Iris pigment epithelial cell (primary cell): ENCODE results near the gene SCGB2B2.
"Not testable (repeated sequence)": the region's sequence is repeated elsewhere in the genome, so short reads cannot be mapped to it uniquely, and the experiment has no call there.

Experiments
- DNase-seq: peaks from one replicate; pipeline ENCODE4 v3.0.0-alpha.2; 2011; ENCODE audit warnings: low read depth

SCGB2B2 gene, protein sequence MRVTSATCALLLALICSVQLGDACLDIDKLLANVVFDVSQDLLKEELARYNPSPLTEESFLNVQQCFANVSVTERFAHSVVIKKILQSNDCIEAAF

DNA sequence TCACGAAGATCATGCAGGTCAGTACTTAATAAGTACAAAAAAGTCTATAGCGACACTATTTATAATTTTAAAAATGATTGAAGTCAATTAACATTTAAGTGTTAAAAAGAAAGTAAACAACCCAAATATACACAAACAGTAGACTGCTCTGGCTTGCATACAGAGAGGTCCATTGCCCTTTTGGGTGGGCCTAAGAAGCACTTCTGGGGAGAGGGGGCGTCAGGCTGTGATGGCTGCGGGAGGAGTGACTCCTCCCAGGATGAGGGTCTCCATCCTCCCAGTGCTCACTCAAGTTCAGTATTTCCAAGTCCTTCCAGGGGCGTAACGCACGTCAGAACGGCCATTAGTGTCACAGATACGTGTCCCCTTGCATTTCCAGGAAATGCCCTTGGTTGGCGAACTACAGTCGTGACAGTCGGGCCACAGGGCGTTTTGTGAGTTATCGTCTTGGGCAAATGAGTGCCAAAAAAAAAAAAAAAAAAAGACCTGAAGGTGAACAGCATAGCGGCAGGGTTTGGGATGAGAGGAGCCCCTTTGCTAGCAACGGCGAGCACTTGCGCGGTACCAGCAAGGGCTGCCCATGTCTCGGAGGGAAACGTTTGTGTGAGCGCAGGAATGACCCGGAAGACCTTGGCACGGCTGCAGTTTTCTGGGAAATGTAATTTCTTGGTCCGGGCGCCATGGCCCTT lies at the start of gene SCGB2B2:
SCGB2B2 (minus strand) TSS at position 463 of the 689 bp plus-strand sequence. CDS start 82,596 bp downstream, outside the sequence.
- DNase-seq = no peak

DNA sequence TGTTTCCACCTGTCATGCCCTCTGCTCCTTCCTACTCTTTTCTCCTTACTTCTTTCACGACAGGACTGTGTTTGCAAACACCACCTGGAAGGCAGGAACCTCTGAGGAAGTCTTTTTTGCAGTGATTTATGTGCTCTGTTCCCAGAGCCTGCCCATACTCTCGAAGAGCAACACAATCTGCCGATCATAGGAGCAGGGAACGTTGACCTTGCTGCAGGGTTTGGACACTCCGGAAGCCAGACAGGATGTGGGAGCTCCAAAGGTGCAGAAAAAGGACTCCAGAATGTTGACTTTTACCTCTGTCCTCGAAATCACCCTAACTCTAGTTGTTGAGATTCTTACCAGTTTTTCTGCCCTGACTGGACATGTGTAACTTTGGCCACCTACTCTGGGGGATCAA lies 48.4 kb upstream of the SCGB2B2 start:
- DNase-seq = no peak

DNA sequence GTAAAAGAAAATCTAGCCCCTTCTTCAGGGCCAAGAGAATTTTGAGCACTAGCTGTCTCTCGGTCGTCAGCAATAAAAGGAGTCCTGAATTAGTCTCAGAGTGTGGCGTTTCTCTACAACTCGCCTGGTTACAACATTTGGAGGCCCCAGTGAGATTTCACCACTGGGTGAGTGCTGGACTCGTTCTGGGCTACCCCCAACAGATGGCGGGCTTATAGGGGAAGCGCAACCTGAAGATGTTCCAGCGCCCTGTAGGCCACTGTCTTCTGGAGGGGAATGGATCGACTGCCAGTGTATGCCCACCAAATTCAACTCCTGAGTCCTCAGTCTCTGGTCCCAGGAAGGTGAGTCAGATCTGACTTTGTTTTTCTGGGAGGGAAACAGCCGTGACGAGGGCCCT lies 45.4 kb upstream of the SCGB2B2 start:
- no peak for DNase-seq

DNA sequence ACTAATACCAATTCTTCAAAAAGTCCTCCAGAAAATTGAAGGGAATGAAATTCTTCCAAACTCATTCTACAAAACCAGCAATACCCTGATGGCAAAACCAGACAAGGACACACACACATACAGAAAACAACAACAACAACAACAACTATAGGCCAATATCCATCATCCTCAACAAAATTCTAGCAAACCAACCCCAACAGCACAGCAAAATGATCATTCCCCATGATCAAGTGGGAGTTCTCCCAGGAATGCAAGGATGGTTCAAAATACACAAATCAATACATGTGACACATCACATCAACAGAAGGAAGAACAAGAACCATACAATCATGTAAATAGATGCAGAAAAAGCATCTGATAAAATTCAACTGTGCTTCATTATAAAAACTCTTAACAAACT lies 38.4 kb upstream of the SCGB2B2 start:
- DNase-seq = no peak

DNA sequence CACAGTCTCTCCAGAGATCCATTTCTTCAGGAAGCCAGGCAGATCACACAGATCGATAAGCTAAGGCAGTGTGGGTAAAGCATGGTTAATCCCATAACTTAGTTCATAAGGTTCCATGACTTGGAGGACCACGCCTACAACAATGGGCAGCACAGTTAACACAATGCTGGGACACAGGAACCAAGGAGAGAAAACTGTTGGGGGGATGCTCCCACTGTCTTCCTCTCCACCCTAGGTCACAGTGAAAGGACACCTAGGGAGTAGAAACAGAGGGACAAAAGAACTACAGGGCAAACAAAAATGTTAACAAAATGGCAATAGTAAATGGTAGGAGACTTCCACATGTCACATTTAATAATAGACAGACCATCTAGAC lies 36.3 kb upstream of the SCGB2B2 start:
- DNase-seq = no peak

DNA sequence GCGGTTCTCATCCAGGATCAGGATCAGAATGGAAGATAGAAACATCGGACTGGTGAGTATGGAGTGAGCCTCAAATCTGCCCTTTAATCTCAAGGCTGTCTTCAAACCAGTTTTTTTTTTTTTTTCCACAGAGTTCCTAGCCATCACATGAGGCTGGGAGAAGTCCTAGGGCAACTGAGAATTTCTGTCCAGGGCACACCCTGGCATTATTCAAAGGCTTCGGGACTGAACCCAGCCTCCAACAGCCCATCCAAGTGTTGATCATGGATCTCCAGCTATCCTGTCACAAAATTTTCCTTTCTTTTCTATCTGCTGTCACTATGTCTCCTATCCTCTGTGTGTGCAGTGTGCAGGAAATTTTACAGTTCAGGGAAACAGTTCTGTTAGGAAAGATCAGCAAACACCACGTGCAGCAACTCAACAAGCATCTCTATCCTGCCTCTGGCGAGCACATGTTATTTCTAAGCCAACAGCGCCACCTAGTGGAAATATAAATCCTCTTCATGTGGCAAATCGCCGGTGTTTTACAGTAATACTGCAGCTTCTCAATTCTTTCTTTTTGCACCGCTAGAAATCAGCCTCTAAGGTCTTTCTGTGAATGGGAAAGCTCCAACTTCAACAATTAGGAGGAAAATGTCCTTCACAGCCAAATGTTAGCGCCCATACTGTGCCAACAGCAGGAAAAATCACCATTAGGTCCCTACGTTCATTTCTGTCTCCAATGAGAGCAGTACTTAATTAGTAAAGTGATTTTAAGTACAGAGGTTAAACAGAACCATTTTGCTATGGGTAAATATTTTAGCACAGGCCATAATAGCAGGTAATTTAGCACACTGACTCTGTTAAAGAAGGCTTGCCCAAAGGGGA lies 35.7 kb upstream of the SCGB2B2 start:
- peak; percentile 81 for DNase-seq

DNA sequence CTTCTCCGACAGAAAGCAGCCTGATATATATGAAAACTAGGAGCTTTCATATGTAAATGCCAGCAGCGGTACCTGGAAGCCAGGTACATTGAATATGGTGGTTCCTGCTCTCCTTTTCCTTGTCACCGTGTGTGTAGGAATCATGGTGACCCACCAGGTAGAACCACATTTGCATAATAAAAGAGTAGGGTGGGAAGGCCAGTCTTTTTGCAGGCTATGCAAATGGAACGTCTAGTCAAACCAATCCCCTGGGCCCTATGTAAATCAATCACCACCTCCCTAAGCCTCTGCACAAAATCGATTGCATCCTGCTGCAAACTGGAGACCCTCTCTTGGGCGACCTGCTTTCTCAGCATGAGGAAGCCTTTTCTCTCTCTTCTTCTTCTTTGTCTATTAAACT lies 34.9 kb upstream of the SCGB2B2 start:
- no peak for DNase-seq

DNA sequence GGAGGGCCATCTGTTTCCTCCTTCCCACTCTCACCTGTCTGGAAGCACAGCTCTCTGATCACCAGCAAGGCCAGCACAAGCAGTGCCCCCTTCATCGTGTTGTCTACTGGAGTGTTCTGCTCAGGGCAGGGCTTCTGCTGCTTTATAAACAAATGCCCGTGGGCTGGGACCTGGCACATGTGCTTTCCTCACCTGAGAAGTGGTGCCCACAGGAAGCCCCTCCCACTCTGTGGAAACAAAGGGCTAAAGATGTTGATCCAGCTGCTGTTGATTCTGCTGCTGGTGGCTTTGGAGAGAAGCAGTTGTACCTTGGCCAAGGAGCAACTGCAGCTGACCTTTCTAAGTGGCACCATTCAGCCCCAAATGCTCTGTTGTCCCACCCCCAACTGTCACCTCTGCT lies 30.7 kb upstream of the SCGB2B2 start:
- no peak for DNase-seq

DNA sequence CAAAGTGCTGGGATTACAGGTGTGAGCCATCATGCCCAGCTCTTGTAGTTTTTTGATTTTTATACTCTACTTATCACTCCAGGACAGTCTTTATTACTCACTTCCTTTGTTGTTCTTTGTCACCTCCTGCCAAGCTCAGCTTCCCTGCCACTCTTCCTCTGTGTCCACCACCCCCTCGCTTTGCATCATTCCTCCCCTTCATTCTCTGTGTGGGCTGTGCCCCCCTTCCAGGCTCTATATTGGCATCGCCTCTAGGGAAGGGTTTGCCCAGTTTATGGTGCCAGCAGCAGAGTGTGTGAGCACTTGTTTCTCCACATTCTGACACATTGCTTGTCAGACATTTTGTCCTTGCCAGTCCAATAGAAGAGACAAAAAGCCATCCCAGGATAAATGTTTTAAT lies 15.6 kb upstream of the SCGB2B2 start:
- no peak for DNase-seq

DNA sequence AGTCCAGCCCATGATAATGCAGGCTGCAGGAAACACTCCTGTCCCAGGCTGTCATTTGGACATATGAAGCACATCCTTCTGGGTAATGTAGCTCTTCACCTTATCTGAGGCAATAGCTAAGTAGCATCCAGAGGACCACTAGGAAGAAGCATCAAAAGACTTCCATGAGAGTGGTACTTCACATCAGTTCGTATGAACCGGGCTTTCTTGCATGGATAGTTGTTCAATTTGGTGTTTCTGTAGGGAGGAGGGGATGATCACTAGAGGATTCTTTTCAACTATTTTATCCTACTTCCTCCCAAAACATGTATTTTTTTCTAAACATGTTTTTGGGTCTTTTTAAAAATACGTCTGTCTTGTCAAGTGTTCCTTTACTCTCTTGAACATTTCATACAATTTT lies 13.4 kb upstream of the SCGB2B2 start:
- DNase-seq = no peak

DNA sequence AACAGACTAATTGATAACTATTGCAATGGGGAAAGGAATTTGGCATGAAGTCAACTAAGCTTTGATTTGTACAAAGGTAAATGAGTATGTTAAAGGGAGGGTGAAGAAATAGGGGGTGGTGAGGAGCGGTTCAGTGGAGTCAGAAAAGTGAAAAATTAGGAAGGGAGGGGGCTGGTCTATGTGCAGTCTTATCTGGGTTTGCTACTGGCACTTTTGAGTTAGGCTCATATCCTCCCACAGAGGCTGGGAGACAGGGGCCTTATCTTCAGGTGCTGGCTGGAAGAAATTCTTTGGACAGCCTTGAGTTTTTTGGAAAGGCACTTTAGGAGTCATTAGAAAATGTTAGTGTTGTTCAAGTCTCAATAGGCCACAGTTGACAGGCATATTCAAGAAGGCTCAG lies 11.6 kb upstream of the SCGB2B2 start:
- DNase-seq = no peak

DNA sequence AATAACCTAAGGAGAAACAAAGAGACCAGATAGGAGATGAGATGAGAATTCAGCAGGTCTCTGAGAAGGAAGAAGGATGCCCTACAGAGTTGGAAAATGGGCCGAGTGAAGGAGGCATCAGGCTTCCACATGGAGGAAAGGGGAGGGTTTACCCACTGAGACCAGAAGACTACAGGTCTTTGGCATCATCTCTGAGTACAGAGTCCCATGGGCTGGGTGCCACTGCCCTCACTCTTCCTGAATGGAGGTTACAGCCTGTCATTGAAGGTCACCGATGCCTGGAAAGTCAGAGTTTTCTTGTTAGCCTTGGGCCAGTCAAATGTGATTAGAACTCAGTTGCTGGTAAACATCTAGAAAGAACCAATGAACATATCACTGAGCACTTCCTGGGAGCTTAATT lies 10.4 kb upstream of the SCGB2B2 start:
- no peak for DNase-seq

DNA sequence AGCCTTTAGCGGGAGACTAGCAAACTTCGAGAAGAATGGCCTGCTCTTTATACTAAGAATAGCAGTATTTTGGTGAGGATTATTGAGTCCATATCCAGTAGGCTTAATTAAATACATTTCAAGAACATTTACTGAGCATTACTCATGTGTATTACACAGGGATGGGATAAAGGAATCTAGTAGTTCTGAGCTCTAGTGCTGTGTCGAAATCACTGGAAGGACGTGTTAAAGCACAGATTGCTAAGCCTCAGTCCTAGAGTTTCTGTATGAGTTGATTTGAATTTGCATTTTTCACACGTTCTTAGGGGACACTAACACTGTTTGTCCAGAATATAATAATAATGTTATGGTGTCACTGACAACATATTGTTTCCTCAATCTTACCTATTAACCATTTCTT lies 9.5 kb upstream of the SCGB2B2 start:
- DNase-seq = peak; percentile 15

DNA sequence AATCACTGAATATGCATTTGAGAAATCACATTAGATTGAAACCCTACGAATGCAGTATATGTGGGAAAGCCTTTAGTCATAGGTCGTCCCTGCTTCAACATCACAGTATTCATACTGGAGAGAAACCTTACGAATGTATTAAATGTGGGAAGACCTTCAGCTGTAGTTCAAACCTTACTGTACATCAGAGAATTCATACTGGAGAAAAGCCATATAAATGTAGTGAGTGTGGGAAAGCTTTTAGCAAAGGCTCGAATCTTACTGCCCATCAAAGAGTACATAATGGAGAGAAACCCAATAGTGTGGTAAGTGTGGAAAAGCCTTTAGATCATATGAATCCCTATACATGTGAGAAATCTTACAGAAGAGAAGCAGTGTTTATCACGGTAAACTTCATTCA lies 8.3 kb upstream of the SCGB2B2 start:
- DNase-seq = not testable (repeated sequence)

DNA sequence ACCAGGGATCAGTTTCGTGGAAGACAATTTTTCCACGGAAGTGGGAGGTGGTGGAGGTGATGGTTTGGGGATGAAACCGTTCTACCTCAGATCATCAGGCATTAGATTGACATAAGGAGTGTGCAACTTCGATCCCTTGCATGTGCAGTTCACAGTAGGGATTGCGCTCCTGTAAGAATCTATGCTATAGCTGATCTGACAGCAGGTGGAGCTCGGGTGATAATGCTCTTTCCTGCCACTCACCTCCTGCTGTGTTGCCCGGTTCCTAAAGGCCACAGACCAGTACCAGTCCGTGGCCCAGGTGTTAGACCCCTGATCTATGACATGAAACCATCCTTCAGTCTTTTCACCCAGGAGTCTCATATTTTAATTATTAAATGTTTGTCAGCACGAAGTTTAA lies 4.5 kb upstream of the SCGB2B2 start:
- no peak for DNase-seq

DNA sequence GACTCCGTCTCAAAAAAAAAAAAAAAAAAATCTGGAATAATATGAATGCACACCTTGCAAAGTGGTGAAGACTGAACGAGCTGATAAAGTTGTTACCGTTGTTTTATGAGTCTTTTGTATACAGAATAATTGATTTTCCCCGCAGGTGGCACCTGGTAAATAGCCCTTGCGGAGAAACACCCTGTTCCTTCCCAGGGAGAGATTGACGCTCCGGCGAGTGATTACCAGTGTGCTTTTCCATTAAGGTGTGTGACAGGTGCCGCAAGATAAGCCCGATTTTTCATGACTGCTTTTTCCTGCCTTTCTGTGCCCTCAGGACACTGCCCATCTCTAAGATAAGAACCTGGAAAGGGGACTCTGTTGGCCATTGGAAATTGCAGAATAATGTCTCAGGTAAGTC lies 1.5 kb upstream of the SCGB2B2 start:
- no peak for DNase-seq

DNA sequence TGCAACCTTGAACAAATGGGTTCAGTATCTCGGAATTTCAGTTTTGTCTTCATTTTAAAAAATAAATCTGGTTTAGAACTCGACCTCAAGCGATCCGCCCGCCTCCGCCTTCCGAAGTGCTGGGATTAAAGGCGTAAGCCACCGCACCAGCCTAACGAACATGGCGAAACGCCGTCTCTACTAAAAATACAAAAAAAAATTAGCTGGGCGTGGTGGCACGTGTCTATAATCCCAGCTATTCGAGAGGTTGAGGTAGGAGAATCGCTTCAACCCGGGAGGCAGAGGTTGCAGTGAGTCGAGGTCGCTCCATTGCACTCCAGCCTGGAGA lies 1.1 kb upstream of the SCGB2B2 start:
- no peak for DNase-seq

DNA sequence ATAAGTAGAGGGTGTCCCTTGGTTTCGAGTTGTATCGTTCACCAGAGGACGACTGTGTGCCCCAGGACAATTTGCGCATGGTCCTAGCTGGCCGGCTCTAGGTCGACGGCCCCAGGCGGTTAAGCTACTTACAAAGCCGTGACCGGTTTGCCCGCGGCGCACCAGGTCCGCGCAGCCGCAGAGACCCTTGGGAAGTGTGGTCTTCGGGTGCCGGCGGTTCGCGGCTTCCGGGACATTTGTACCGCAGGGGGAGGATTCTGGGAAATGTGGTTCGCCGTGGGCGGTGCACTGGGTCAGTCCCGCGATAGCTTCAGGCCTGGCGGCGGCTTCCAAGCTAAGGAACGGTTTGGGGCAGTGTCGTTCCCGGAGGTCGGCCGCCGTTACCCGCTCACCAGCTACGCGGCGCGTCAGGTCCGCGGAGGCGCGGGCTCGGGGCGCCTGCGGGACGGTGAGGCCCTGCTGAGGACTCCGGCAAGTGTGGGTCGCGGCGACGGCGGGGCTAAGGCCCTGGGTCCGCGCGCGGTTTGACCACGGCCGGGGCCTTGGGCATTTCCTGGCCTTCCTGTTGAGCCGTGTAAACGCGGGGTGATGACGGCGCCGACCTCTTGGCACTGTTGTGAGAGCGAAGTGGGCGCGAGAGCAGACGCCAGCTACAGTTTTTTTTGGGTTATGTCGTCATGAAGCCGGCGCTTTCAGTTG lies 576 bp upstream of the SCGB2B2 start, which contains the start of gene ZNF302:
ZNF302 (plus strand) TSS at position 293 of the 699 bp plus-strand sequence. CDS start 1,127 bp downstream, outside the sequence.
- DNase-seq = peak; percentile 99

DNA sequence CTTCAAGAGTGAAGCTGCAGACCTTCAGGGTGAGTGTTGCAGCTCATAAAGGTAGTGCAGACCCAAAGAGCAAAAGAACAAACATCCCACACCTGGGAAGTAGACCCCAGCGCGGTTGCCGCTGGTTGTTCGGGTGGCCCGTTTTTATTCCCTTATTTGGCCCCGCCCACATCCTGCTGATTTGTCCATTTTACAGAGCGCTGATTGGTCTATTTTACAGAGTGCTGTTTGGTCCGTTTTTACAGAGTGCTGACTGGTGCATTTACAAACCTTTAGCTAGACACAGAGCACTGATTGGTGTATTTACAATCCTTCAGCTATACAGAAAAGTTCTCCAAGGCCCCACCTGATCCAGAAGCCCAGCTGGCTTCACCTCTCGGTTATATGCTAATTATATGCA lies 1.0 kb downstream of the SCGB2B2 start:
- no peak for DNase-seq

DNA sequence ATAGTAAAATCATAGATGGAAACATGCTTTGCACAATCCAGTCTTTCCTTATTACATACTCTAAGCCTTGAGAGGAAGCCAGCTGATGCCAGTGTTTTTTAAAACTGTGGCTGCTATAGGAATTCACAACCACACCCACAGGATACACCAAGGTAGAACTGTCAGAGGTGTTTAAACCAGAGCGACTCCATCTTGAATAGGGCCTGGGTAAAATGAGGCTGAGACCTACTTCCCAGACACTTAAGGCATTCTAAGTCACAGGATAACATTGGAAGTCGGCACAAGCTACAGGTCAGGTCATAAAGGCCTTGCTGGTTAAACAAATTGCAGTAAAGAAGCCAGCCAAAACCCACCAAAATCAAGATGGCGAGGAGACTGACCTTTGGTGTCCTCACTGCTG lies 1.7 kb downstream of the SCGB2B2 start:
- DNase-seq = no peak

DNA sequence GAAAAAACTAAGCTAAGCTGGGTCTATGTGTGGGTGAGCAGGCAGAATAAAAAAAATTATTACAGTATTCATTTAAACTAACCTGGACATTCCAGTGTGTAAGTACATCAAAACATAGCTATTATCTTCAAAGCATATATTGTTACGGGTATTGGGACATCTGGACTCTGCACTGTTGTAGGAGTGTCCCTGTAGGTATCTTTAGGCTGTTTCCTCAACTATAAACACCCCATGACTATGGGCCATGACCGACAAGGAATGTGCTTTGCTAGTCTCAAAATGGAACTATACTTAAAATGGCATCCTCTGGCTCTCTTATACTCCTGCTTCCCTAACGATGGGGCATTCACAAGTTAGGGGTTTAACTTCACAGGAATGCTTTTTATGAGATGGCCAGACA lies 3.4 kb downstream of the SCGB2B2 start:
- no peak for DNase-seq

DNA sequence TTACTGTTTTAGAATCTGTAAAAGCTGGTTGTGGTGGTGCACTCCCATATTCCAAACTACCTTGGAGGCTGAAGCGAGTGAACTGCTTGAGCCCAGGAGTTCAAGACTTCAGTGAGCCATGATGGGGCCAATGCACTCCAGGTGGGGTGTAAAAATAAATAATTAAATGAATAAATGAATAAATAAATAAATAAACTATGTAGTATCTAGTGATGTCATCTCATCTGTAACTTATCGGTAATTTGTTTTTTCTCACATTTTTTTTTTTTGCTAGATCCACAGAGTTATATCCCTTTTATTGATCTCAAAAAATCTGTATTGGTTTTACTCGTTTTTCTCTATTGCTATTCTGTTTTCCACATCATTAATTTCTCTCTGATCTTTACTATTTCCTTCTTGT lies 5.0 kb downstream of the SCGB2B2 start:
- no peak for DNase-seq

DNA sequence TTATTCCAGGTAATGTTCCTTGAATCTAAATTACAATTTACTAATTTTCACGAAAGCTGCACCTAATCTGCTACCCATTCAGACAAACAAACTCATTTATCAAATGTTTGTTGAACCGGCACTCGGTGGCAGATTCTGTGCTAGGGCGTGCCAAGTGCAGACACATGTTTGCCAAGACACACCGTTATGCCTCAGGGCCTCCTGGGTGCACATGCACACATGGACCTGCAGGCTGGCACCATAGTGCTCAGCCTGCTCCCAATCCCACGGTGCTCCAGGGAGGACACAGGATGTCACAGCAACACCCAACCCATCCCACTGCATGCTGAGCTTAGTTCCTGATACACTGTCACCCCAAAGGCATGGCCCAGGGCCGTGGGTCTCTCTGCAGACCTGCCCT lies 7.7 kb downstream of the SCGB2B2 start:
- DNase-seq = no peak
